GM18868 (cell line): ENCODE results near the gene SPNS3.

Experiments used
- ATAC-seq: cut with Tn5 transposase; IDR thresholded peaks from one replicate; pipeline ENCODE4 v1.9.1; 2021; ENCODE audit warnings: mild to moderate bottlenecking, moderate library complexity; ENCODE audit not compliant: unreplicated experiment

The SPNS3 gene

GRCh38 chr17:4433515-4434031 lies at the start of gene SPNS3:
SPNS3 (plus strand) TSS chr17:4433940; CDS start chr17:4433968, 28 bp downstream.
- ATAC-seq = no peak

GRCh38 chr17:4386406-4386805 lies 47.3 kb upstream of the SPNS3 start:
- ATAC-seq = no peak

GRCh38 chr17:4387137-4387536 lies 46.6 kb upstream of the SPNS3 start:
- ATAC-seq = no peak

GRCh38 chr17:4389079-4389478 lies 44.7 kb upstream of the SPNS3 start:
- no peak for ATAC-seq

- ATAC-seq = no peak
Observed at GRCh38 chr17:4393806-4394205, 39.9 kb upstream of the SPNS3 start.

- ATAC-seq = no peak
Observed at GRCh38 chr17:4394208-4395110, 39.3 kb upstream of the SPNS3 start.

- no peak for ATAC-seq
Observed at GRCh38 chr17:4395111-4395478, 38.6 kb upstream of the SPNS3 start.

- ATAC-seq = no peak
Observed at GRCh38 chr17:4397840-4398239, 35.9 kb upstream of the SPNS3 start.

GRCh38 chr17:4405038-4405669 lies 28.6 kb upstream of the SPNS3 start:
- ATAC-seq = peak; percentile 48

- no peak for ATAC-seq
Observed at GRCh38 chr17:4405699-4406098, 28.0 kb upstream of the SPNS3 start.

GRCh38 chr17:4406386-4406785 lies 27.4 kb upstream of the SPNS3 start:
- no peak for ATAC-seq

- no peak for ATAC-seq
Observed at GRCh38 chr17:4407216-4407615, 26.5 kb upstream of the SPNS3 start.

- no peak for ATAC-seq
Observed at GRCh38 chr17:4407851-4408250, 25.9 kb upstream of the SPNS3 start.

GRCh38 chr17:4409659-4410058 lies 24.1 kb upstream of the SPNS3 start:
- ATAC-seq = no peak

- no peak for ATAC-seq
Observed at GRCh38 chr17:4411201-4411600, 22.5 kb upstream of the SPNS3 start.

GRCh38 chr17:4412933-4413831 lies 20.6 kb upstream of the SPNS3 start:
- ATAC-seq = peak; percentile 48

GRCh38 chr17:4417129-4417667 lies 16.5 kb upstream of the SPNS3 start:
- ATAC-seq = no peak

GRCh38 chr17:4420692-4421131 lies 13.0 kb upstream of the SPNS3 start:
- no peak for ATAC-seq

- no peak for ATAC-seq
Observed at GRCh38 chr17:4422864-4423263, 10.9 kb upstream of the SPNS3 start.

- no peak for ATAC-seq
Observed at GRCh38 chr17:4425398-4425797, 8.3 kb upstream of the SPNS3 start.
